NCI-H1092 (cell line): ENCODE data around the gene MICAL3.
"Not testable (repeated sequence)": the region's sequence is repeated elsewhere in the genome, so short reads cannot be mapped to it uniquely, and the experiment has no call there.

ENCODE experiments used
- DNase-seq: peaks from one replicate; lab custom pipeline; 2025; lab: John Stamatoyannopoulos, UW

MICAL3 gene

DNA sequence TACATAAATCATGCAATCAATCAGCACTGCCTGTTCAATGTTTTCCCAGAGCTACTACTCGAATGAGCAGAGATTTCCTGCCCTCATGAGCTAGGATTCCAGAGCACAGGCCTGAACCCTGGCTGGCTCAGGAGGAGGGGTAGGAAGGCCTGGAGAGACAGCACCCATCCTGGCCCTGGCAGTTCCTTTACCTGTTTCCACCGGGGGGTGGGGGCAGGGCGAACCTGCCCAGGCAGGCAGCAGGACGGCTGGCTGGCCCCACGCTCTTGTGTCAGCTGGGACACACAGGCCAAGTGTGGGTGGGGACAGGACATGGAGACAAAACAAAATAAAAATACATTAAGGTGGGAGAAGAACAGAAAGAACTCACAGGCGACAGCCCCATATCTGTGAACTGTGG is 140.3 kb downstream of the MICAL3 start:
- no peak for DNase-seq

DNA sequence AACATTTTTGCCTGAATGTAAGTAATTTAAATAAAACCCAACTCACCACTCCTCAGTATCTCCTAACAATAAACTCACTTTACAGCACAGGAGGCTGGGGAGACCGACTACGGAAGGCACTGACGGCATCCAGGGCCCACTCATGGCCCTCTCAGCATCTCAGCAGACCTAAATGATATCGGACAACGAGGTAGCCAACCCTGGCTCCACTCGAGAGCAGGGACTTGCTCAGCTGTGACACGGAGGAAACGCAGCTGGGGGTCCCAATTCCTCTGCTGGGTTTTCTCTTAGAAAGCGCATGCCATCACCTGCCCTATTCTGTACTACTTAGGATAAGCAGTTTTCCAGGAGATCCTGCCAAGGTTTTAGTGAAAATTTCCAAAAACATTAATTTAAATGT is 141.0 kb downstream of the MICAL3 start:
- no peak for DNase-seq

DNA sequence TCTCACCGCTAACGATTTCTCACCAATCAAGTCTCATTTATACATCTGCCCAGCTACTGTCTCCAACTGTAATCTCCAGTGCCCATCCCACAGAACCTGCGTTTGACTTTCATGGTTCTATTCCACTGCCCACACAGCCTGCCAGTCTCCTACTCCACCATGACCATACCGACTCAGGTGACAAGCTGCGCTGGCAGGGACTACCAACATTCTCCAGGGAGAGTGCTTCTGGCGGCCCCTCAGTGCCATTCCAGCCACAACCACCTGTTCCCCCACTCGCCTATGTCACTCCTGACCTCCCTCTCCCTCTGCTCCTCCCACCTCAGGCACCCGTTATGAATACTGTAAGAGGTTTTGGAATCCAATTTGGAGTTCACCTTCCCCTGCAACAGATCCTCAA is 141.6 kb downstream of the MICAL3 start:
- no peak for DNase-seq

DNA sequence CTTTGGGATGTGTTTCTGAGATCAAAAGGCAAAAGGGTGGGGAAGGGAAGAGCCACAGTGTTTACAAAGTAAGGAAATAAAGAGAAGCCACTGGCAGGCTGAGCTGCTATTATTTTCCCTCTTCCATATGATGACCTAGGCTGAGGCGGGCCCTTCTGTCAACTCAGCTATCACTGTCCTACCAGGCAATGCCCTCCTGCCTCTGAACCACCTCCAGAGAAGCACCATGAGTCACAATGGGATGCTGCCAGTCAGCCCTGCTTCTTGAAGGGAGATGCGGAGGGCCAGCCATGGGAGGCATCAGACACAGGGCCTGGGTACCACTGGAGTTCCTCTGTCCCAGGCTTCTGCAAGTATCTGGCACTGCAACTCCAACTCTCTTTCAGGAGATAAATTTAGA is 142.2 kb downstream of the MICAL3 start:
- DNase-seq: no peak

DNA sequence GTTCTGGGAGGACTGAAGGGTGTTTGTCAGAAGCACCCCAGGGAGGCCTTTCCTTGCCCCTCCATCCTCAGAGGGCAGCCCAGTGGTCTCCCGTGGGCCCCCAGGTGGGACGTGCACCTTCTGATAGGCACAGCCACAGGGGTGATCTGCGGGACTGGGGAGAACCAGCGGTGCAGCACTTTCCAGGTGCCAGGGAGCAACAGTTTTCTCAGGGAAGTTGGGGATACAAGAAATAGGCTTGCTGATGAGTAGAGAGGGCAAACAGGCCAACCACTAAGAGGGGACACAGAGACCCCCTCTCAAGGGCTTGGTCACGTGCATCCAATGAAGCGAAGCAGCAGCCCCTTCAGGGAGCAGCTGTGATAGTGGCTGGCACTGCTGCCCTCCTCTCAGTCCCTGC is 143.0 kb downstream of the MICAL3 start:
- DNase-seq: no peak

DNA sequence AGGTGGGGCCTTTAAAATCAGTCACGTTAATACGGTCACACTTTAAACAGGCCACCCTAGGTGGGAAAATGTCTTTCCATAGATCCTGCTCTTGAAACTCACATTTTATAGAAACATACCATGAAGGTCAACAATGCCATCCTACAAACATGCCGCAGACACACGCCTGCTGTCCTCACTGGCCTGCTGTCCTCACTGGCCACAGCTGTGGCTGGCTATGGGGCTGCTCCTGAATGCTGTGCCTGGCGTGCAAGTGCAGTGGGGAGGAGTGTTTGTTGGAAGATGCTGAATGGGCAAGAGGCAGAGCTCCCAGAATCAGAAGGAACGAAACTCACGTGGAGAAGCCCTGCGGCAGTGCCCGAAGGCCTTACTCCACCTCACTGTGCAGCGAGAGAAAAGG is 143.9 kb downstream of the MICAL3 start:
- no peak for DNase-seq

DNA sequence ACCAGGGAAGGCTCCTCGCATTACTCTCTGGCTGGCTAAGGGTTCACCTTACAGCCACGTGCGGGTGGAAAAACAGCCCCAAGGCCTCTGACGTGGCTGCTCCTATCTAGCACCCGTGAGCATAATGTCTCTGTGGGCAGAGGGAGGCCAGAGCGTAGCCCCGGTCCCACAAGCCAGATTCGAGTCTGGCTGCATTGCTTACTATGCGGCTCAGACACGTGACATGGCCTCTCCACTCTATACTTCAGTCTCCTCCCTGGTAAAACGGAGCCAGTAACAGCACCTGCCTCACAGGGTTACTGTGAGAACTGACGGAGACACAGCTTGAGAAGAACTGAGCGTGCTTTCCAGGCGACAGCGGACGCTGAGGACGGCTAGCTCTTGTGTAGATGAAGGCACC is 144.3 kb downstream of the MICAL3 start:
- DNase-seq: no peak

DNA sequence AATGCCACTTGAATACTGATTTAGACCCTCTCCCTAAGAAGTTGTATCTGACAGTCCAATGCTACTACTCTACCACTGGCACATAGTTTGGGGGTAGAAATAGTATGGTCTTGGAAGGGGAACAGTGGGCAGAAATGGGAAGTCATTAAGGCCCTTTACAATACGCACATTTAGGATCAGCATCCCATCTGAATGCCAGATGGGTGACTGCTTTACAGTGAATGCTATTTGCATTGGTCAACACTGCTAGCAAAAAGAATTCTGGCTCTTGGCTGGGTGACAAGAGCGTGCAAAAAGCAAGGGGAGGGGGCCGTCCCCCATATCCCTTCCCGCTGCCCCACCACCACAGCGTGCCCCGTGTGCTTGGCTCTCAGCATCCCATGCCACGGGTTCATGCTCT is 145.4 kb downstream of the MICAL3 start:
- no peak for DNase-seq

DNA sequence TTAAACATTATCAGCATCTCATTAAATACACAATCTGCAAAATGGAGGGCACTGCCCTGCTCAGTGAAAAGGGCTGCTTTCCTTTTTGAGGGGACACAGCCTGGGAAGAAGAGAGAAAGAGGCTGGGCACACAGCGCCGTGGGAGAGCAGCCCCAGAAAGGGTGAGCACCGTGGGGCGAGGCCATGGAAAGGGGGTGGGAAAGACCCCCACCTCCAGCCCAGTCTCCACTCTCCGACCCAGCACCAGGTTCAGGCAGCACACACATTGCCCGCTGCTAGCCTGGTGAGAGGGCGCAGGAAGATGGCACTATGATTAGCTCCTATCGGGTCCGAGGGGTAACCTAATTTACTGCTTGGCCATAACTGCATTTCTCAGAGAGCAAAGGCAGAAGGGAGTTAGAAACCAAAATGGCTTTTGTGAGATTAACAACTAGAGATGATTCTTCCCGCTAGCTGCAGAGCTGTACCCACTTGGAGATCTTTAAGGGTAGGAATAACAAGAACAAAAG is 146.1 kb downstream of the MICAL3 start:
- DNase-seq: no peak

DNA sequence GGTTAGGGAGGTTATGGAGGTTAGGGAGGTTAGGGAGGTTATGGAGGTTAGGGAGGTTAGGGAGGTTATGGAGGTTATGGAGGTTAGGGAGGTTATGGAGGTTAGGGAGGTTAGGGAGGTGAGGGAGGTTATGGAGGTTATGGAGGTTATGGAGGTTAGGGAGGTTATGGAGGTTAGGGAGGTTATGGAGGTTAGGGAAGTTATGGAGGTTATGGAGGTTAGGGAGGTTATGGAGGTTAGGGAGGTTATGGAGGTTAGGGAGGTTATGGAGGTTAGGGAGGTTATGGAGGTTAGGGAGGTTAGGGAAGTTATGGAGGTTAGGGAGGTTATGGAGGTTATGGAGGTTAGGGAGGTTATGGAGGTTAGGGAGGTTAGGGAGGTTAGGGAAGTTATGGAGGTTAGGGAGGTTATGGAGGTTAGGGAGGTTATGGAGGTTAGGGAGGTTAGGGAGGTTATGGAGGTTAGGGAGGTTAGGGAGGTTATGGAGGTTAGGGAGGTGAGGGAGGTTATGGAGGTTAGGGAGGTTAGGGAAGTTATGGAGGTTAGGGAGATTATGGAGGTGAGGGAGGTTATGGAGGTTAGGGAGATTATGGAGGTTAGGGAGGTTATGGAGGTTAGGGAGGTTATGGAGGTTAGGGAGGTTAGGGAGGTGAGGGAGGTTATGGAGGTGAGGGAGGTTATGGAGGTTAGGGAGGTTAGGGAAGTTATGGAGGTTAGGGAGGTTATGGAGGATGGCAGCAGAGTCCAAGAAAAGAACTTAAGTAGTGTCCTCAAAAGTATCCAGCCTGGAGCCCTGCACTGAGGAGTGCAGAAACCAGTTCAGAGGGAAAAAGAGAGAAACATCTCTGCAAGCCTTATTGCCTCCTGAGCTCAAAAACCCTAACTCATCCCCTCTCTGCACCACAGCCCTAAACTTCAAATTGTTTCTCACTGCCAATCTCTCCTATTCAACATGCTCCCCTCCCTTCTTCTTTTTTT is 147.2 kb downstream of the MICAL3 start:
- not testable (repeated sequence) for DNase-seq

DNA sequence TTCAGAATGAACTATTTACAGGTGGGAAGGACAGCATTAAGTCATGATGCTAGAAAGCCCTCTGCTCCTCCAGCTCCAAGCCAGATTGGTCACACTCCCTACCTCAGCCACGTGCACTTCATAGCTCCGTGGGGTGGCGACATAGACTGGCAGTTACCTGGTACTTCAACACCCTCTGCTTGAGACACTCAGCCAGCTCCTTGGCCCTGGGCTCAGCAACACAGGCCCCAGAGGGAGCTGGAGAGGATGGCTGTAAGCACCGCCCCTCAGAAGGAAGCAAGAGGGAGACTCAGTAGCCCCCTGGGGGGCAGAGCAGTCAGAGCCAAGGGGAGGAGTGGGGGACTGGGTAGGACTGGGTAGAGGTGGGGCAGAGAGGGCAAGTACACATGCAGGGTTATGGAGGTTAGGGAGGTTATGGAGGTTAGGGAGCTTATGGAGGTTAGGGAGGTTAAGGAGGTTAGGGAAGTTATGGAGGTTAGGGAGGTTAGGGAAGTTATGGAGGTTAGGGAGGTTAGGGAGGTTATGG is 148.0 kb downstream of the MICAL3 start:
- DNase-seq: no peak

DNA sequence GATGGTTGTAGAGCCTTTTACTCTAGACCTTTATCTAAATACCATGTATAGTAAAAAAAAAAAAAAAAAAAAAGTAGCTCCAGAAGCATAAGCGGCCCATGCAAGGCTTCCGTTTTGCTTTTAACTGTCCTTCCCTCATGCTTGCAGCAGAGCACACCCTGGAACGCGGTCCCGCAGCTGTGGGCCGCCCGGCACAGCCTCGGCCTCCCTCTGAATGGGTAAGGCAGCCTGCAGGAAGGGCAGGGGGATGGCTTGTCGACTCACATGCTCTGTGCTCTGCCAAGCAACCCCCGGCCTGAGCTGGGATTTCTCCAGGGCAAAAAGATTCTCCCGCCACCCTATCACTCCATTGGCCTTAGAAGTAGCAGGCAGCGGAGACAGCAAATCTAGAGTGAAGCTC is 148.7 kb downstream of the MICAL3 start:
- DNase-seq: no peak

DNA sequence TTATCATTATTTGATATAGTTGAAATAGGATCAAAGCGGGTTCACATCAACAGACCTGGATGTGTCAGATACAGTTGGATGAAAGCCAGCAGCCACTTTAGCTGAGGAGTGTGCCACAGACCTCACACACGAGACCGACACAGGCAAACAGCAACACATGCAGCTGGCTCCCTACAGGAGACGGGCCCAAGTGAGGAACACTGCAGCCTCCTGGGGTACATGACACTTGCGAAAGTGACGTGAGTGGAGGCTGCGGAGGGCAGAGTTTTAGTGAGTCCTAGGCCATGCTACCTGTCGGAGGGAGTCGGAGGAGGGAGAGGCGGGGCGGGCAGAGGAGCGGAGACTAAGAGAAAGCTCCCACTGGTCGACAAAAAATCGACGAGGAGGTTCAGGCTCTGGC is 149.2 kb downstream of the MICAL3 start:
- DNase-seq: no peak

DNA sequence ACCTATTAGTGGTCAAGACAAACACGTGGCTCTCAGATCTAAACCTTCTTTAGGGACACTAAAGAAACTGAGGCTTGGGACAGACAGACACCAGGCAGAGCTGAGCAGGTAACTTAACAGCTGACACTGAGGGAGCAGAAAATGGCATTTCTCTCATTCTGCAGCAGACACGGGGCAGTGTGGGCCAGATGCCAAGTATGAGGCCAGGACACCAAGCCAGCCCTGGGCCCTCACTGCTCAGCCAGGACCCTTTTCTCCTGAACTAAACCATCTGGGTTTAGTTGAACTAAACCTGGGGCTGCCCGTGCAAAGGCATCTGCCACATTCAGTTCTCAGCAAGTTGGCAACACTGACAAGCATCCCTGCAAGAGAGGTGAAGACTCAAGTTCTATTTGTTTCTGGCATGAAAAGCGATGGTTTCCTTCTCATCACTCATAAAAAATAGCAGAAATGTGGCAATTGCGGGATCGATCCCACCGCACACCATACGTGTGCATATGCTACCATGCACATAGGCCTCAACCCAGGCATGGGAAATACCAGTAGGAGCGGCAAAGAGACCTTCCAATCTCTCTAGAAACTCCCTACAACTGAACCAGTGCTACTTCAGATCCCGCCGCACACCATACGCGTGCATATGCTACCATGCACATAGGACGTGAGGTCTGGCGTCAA is 150.0 kb downstream of the MICAL3 start:
- DNase-seq: no peak

DNA sequence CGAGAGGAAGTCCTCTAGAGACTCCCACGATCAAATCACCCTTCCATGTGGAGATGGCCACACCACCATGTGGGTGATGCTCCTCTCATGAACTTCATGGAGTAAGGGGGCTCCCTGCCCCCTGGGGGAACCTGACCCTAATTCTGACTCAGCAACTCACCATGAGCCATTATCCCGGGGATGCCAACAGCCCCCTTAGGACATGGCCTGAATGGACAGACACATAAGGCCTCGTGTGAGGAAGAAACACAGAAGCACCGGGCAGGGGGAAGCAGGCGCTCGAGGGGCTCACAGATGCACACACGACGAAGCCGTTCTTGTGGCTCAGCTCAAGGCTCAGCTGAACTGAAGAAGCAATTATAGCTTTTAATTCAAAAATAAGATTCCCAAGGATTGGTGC is 150.6 kb downstream of the MICAL3 start:
- DNase-seq: no peak

DNA sequence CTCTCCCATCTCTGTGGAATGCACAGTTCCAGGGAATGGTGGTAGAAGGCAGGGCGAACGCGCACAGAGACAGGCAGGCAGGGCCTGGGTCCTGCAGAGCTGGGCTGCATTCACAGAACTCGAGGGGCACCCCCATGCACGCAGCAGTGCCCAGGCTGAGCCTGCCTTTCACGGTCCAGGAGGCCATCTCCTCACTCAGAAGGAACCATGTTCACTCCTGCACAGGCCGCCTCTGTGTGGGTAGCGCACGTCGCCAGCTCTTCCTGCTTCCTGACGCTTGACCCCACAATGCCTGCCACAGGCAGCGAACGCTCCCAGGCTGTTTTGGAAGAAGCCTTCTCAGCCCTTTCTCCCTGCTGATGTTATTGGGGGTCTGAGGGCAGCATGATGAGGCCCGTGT is 151.2 kb downstream of the MICAL3 start:
- DNase-seq: no peak

DNA sequence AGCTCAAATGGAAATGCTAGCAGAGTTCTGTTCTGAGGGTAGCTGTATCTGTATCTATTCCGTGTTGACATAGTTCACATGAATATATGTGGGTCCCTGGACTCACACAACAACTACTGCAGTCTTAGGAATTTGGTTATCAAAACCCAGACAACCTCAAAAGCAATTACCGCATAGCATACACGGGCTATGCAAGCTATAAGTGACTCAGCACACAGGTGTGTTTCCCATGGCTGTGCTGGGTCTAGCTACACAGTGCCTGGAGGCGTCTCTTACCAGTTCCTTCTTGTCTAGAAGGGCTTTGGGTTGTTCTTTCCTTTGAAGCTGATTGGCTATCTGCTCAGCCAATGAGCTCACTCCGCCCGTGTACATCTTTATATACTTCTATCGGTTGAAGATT is 151.9 kb downstream of the MICAL3 start:
- DNase-seq: no peak

DNA sequence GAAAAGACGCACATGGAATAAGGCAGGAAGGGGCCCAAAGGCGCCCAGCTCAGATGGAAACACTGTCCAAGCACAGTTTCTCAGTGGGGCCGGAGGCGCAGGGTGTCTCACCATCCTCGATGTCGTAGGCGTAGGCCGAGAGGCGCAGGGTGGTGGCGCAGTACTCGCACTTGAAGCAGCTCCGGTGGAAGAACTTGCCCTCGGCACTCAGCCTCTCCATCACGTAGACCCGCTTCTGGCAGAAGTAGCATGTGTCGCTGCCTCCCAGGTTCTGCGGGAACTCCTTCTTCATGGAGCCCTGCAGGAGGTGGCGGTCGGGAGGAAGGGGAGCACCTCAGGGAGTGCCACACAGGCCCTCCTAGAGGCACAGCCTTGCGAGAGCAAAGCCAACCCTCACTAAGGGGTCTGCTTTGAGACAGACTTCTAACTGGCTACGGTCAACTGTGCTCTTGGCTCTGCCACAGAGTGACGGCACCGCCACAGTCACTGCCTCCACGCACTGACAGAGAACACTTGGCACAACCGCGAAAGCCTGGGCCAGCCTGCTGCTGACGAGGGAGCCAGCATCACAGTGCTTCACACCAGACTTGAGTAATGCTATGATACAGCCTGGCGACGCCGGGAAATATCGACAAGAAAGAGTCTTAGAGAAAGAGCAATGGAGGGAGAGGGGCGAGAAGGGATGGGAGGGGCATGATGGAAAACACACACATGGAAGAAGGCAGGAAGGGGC is 152.5 kb downstream of the MICAL3 start:
- no peak for DNase-seq

DNA sequence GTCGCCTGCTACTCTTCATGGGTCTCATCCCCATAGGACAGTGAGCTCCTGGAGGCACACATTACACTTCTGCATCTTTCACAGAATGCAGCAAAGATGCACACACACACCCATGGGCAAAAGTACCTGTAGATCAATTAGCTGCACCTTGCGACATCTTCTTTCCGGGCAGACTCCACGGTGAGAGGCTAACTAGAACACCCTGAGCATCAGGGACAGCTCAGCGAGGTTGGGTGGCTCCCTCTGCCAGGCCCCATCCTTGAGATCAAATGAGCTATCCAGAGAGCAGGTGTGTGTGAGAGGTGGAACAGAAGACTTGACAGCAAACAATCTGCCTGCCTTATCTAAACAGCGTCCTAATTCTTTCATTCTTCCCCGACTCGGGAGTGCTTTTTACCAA is 154.0 kb downstream of the MICAL3 start:
- DNase-seq: no peak

DNA sequence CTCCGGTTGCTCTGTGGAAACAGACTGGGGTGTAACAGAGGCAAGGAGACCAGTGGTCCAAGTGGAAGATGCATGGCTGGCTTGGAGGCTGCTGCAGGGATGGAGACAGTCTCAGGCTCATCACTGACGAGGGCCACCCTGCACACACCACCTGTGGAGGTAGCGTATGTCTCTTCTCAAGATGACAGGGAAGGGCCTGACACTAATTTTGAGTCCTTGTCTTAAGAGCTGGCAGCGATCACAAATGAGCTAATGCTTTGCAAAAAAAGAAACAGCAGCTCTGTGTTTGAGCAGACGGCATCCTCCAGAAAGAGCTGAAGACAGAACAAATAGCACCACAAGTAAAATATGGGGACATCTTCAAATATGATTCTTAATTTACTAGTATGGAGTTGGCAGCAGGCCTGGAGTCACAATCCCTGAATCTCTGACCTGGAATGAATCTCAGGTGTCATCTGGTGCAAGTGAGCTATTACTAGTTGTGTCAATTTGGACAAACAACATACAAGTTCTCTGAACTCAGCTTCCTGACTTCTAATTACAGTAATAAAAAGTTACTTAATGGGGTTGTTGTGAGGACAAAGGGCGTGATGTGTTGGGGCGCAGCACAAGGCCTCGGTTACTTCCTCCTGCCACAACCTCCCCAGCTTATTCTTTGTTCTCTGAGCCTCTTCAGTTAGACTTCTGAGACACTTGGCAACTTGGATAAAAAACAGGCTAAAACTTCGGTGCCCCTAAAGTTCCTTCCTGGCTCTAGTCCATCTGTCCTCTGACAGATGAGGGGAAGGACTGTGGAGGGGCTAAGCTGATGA is 154.9 kb downstream of the MICAL3 start:
- DNase-seq: no peak

DNA sequence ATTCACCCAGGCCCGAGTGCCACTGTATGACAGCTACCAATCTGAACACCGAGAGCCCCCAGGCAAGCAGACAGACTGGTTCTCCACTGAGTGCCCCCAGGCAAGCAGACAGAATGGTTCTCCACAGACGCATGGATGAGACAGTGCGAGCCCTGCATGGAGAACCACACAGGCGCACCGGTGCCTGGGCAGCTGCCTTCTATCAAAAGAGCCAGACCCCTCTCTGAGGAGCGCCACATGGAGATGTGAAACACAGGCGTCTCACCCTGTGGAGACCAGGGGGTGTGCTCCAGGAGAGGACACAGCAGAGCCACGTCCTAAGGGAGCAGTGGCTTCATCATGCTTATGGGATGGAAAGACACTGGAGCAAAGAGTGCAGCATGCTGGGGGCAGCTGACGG is 155.6 kb downstream of the MICAL3 start:
- no peak for DNase-seq
